ENCODE measurements around the gene PACSIN3.
"Not testable (repeated sequence)": the region's sequence is repeated elsewhere in the genome, so short reads cannot be mapped to it uniquely, and the experiment has no call there.

Gene PACSIN3

GRCh38 chr11:47208628-47209027 lies 22.4 kb upstream of the PACSIN3 start:
- no peak overlapping the region for H3K27ac ChIP-seq

GRCh38 chr11:47208008-47208552 lies 21.8 kb upstream of the PACSIN3 start:
- not testable (repeated sequence) for H3K27ac ChIP-seq

More at GRCh38 chr11:47208628-47209027, 22.4 kb upstream of the PACSIN3 start:
- TF ChIP-seq CTCF (conservative IDR thresholded peaks at IDR 0.05) = no peak
- TF ChIP-seq ZFX (IDR thresholded peaks at IDR 0.05) = no peak

GRCh38 chr11:47207459-47207858 lies 21.2 kb upstream of the PACSIN3 start:
- no peak for TF ChIP-seq ZFX (IDR thresholded peaks at IDR 0.05)
- TF ChIP-seq CTCF (conservative IDR thresholded peaks at IDR 0.05) = no peak
- no peak overlapping the region for H3K27ac ChIP-seq

- not testable (repeated sequence) for H3K27ac ChIP-seq
Observed at GRCh38 chr11:47206577-47206976, 20.3 kb upstream of the PACSIN3 start.

GRCh38 chr11:47204637-47204989 lies 18.4 kb upstream of the PACSIN3 start:
- TF ChIP-seq ZFX (IDR thresholded peaks at IDR 0.05) (no peak), CTCF (conservative IDR thresholded peaks at IDR 0.05) (no peak)
- peak overlapping the region; percentile 14; the same call in 1 of the 2 replicates for H3K27ac ChIP-seq

- H3K27ac ChIP-seq = no peak overlapping the region
- TF ChIP-seq ZFX (IDR thresholded peaks at IDR 0.05) = no peak
- TF ChIP-seq CTCF (conservative IDR thresholded peaks at IDR 0.05) = no peak
Observed at GRCh38 chr11:47202576-47202975, 16.3 kb upstream of the PACSIN3 start.

- H3K27ac ChIP-seq = no peak overlapping the region
- TF ChIP-seq CTCF (conservative IDR thresholded peaks at IDR 0.05) (no peak), ZFX (IDR thresholded peaks at IDR 0.05) (no peak)
Observed at GRCh38 chr11:47201015-47201414, 14.8 kb upstream of the PACSIN3 start.

GRCh38 chr11:47198161-47198560 lies 11.9 kb upstream of the PACSIN3 start:
- H3K27ac ChIP-seq = not testable (repeated sequence)

- H3K27ac ChIP-seq = no peak overlapping the region
- TF ChIP-seq CTCF (conservative IDR thresholded peaks at IDR 0.05) = no peak
- no peak for TF ChIP-seq ZFX (IDR thresholded peaks at IDR 0.05)
Observed at GRCh38 chr11:47192111-47192510, 5.9 kb upstream of the PACSIN3 start.

GRCh38 chr11:47191137-47191536 lies 4.9 kb upstream of the PACSIN3 start:
- H3K27ac ChIP-seq = not testable (repeated sequence)
